ENCODE measurements around the gene COQ9.
"Not testable (repeated sequence)": the region's sequence is repeated elsewhere in the genome, so short reads cannot be mapped to it uniquely, and the experiment has no call there.

Gene COQ9

DNA sequence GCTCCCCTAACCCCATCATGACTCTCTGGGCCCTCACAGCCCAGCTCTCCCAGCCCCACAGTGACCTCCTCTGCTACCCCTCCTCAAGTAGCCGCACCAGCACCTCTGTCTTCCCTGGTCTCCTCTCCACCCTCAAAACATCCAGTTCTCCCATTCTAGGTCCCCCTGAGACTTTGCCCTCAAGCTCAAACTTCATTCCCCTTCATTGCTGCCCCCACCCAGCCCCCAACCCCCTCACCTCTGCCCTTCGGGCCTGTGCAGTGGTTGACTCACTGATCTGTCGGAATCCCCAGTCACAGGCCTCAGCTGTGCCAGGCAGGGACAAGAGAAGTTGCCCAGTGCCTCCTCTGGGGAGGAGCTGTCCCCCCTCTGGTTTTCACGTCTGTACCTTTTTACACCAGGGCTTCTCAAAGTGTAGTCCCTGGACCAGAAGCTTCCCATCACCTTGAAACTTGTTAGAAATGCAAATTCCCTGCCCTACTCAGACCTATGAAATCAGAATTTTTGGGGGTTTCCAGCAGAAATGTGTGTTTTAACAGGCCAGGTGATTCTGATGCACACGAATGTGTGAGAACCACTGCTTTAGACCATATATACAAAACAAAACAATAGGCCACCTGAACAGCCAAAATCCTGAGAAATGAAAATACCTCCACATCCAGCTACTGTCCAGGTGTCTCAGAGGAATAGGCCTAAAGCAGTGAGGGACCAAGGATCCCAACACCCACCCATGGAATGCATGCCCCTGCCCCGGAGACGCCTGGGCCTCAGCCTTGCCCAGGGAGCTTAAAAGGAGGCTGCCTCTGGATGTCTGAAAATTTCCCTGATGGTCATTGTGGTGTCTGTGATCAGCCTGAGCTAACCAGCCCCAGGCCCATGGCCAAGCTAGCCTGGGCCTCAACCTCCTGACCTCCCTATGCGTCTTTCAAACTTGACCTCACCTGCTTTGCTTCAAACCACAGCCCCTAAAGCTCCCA lies 39.9 kb downstream of the COQ9 start:
- Histone ChIP-seq H3K36me3 (ENCODE audit: control insufficient read depth, insufficient read depth, low read length) (no peaks in the 10 kb centered on the region), H3K27ac (ENCODE audit: low read depth, low read length) (no peak overlapping the region), H3K9me3 (ENCODE audit: control insufficient read depth, insufficient read depth, low read length) (no peaks in the 10 kb centered on the region), H3K27me3 (ENCODE audit: control insufficient read depth, insufficient read depth, low read length) (peaks cover 13% of the 10 kb centered on the region), H3K4me1 (ENCODE audit: control insufficient read depth, insufficient read depth, low read length) (0 out of 2 replicates have a peak, but pooled peaks cover 3% of the 10 kb centered on the region), H3K4me3 (ENCODE audit: low read depth, low read length) (peak overlapping the region; percentile 46; the same call in 1 of the 2 replicates), H3K9ac (ENCODE audit: low read depth, low read length) (no peak overlapping the region)

DNA sequence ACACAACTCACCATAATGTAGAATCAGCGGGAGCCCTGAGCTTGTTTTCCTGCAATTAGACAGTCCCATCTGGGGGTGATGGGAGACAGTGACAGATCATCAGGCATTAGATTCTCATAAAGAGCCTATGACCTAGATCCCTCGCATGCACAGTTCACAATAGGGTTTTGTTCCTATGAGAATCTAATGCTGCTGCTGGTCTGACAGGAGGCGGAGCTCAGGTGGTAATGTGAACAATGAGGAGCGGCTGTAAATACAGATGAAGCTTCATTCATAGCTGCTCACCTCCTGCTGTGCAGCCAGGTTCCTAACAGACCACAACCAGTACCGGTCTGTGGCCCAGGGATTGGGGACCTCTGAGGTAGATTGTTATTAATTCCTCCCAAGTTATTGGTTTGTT lies 42.0 kb downstream of the COQ9 start:
- Histone ChIP-seq H3K36me3 (ENCODE audit: control insufficient read depth, insufficient read depth, low read length) (no peaks in the 10 kb centered on the region), H3K4me3 (ENCODE audit: low read depth, low read length) (no peak overlapping the region), H3K4me1 (ENCODE audit: control insufficient read depth, insufficient read depth, low read length) (0 out of 2 replicates have a peak, but pooled peaks cover 3% of the 10 kb centered on the region), H3K27me3 (ENCODE audit: control insufficient read depth, insufficient read depth, low read length) (peaks cover 13% of the 10 kb centered on the region), H3K9me3 (ENCODE audit: control insufficient read depth, insufficient read depth, low read length) (no peaks in the 10 kb centered on the region), H3K27ac (ENCODE audit: low read depth, low read length) (no peak overlapping the region), H3K9ac (ENCODE audit: low read depth, low read length) (no peak overlapping the region)

DNA sequence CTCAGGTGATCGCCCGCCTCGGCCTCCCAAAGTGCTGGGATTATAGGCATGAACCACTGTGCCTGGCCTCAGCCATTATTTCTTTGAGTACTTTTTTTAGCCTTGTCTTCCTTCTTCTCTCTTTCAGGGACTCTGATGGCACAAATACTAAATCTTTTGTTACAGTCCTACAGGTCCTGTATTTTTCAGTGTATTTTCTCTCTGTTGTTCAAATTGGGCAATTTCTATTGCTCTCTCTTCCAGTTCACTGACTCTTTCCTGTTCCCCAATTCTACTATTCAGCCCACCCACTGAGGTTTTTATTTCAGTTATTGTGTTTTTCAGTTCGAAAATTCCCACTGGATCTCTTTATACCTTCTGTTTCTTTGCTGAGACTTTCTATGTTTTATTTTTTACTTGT lies 46.5 kb downstream of the COQ9 start:
- Histone ChIP-seq H3K4me1 (ENCODE audit: control insufficient read depth, insufficient read depth, low read length) (no peaks in the 10 kb centered on the region), H3K36me3 (ENCODE audit: control insufficient read depth, insufficient read depth, low read length) (no peaks in the 10 kb centered on the region), H3K9me3 (ENCODE audit: control insufficient read depth, insufficient read depth, low read length) (no peaks in the 10 kb centered on the region), H3K27ac (ENCODE audit: low read depth, low read length) (no peak overlapping the region), H3K27me3 (ENCODE audit: control insufficient read depth, insufficient read depth, low read length) (no peaks in the 10 kb centered on the region), H3K4me3 (ENCODE audit: low read depth, low read length) (no peak overlapping the region), H3K9ac (ENCODE audit: low read depth, low read length) (no peak overlapping the region)

DNA sequence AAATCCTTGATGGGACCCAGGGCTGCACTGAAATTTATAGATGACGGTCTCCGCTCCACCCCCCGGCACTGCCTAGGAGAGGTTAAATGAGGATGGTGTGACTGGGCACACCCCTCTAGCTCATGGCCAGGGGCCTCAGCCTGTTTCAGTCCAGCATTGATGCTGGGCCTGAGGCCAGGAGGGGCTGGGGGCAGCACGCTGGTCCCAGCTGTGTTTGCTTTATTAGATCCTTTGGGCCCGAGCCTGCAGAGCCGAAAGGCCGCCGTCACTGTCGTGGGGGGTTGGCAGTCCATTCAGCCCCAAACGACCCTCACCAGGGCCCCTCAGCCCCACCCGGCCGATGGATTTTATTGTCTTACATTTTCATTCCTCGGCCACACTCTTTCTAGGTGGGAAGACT lies 49.8 kb downstream of the COQ9 start:
- no peaks in the 10 kb centered on the region for H3K27me3 ChIP-seq (ENCODE audit: control insufficient read depth, insufficient read depth, low read length)
- no peaks in the 10 kb centered on the region for H3K4me1 ChIP-seq (ENCODE audit: control insufficient read depth, insufficient read depth, low read length)
- H3K4me3 ChIP-seq (ENCODE audit: low read depth, low read length) = no peak overlapping the region
- no peak overlapping the region for H3K9ac ChIP-seq (ENCODE audit: low read depth, low read length)
- H3K27ac ChIP-seq (ENCODE audit: low read depth, low read length) = no peak overlapping the region
- no peaks in the 10 kb centered on the region for H3K36me3 ChIP-seq (ENCODE audit: control insufficient read depth, insufficient read depth, low read length)
- H3K9me3 ChIP-seq (ENCODE audit: control insufficient read depth, insufficient read depth, low read length) = no peaks in the 10 kb centered on the region

DNA sequence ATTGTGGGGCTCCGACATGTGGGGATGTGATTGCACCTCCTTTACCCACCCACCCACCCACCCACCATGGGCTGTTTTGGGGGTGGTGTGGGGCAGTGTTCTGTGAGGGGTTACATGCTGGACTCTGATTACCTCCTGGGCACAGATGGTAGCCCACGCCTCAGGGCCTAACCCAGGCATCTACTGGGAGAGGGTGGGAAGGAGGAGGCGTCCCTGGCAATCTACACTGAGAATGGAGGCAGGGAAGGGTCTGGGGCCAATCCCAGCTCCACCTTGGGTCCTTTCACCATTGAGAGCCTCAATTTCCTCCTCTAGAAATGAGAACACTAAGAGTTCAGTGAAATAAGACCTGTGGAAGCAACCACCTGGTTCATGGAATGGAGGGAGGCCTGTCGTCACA lies 50.8 kb downstream of the COQ9 start:
- Histone ChIP-seq H3K9me3 (ENCODE audit: control insufficient read depth, insufficient read depth, low read length) (no peaks in the 10 kb centered on the region), H3K9ac (ENCODE audit: low read depth, low read length) (no peak overlapping the region), H3K4me1 (ENCODE audit: control insufficient read depth, insufficient read depth, low read length) (no peaks in the 10 kb centered on the region), H3K27ac (ENCODE audit: low read depth, low read length) (no peak overlapping the region), H3K27me3 (ENCODE audit: control insufficient read depth, insufficient read depth, low read length) (no peaks in the 10 kb centered on the region), H3K4me3 (ENCODE audit: low read depth, low read length) (no peak overlapping the region), H3K36me3 (ENCODE audit: control insufficient read depth, insufficient read depth, low read length) (no peaks in the 10 kb centered on the region)

DNA sequence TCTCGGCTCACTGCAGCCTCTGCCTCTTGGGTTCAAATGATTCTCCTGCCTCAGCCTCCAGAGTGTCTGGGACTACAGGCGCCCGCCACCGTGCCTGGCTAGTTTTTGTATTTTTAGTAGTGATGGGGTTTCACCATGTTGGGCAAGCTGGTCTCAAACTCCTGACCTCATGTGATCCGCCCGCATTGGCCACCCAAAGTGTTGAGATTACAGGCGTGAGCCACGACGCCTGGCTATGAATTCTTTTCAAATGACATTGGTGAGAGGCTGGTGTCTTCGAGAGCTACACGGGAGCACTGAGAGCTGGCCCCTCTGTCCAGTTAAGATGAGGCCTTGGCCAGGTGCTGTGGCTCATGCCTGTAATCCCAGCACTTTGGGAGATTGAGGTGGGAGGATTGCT lies 52.7 kb downstream of the COQ9 start:
- H3K9me3 ChIP-seq (ENCODE audit: control insufficient read depth, insufficient read depth, low read length); H3K27ac ChIP-seq (ENCODE audit: low read depth, low read length); H3K4me1 ChIP-seq (ENCODE audit: control insufficient read depth, insufficient read depth, low read length); H3K27me3 ChIP-seq (ENCODE audit: control insufficient read depth, insufficient read depth, low read length); H3K36me3 ChIP-seq (ENCODE audit: control insufficient read depth, insufficient read depth, low read length); H3K4me3 ChIP-seq (ENCODE audit: low read depth, low read length); H3K9ac ChIP-seq (ENCODE audit: low read depth, low read length): not testable (repeated sequence)

DNA sequence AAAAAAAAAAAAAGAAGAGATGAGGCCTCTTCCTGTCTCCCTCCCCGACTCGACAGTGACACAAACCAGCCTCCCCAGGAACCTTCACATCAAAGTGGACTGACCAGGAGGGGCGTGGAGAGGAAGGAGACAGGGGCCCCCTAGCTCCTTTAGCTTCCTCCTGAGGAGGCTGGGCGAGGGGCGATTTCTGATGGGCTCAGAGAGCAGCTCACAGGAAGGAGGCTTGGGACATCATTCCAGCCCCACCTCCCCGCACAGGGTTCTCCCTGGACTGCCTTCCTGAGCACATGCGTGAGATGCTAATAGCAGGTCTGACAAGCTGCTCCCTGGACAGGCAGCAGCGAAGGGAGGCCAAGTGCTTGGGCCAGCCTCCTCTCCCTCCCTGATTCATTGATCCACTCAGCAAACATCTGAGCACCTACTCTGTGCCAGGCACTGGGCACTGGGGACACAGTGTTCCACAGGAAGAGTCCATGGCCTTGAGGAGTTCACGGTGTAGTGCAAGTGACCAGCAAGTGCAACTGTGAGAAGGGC lies 53.4 kb downstream of the COQ9 start:
- H3K36me3 ChIP-seq (ENCODE audit: control insufficient read depth, insufficient read depth, low read length) = no peaks in the 10 kb centered on the region
- no peak overlapping the region for H3K27ac ChIP-seq (ENCODE audit: low read depth, low read length)
- H3K9me3 ChIP-seq (ENCODE audit: control insufficient read depth, insufficient read depth, low read length) = no peaks in the 10 kb centered on the region
- H3K9ac ChIP-seq (ENCODE audit: low read depth, low read length) = no peak overlapping the region
- H3K4me3 ChIP-seq (ENCODE audit: low read depth, low read length) = no peak overlapping the region
- no peaks in the 10 kb centered on the region for H3K4me1 ChIP-seq (ENCODE audit: control insufficient read depth, insufficient read depth, low read length)
- H3K27me3 ChIP-seq (ENCODE audit: control insufficient read depth, insufficient read depth, low read length) = no peaks in the 10 kb centered on the region

DNA sequence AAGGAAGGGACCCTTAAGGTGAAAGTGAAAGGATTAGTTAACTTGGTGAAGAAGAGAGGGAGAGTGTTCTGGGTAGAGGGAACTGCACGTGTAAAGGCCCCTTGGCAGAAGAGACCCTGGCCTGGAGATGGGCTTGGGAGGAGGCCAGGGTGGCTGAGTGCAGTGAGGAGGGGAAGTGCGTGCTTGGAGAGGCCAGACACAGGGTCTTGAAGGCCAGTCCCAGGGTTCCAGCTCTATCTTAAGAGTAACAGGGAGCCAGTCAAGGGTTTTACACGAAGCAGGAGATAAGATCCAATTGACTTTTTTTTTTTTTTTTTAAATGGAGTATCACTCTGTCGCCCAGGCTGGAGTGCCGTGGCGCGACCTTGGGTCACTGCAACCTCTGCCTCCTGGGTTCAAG lies 54.2 kb downstream of the COQ9 start:
- Histone ChIP-seq H3K36me3 (ENCODE audit: control insufficient read depth, insufficient read depth, low read length) (no peaks in the 10 kb centered on the region), H3K4me1 (ENCODE audit: control insufficient read depth, insufficient read depth, low read length) (no peaks in the 10 kb centered on the region), H3K4me3 (ENCODE audit: low read depth, low read length) (no peak overlapping the region), H3K27ac (ENCODE audit: low read depth, low read length) (no peak overlapping the region), H3K27me3 (ENCODE audit: control insufficient read depth, insufficient read depth, low read length) (no peaks in the 10 kb centered on the region), H3K9me3 (ENCODE audit: control insufficient read depth, insufficient read depth, low read length) (no peaks in the 10 kb centered on the region), H3K9ac (ENCODE audit: low read depth, low read length) (no peak overlapping the region)

DNA sequence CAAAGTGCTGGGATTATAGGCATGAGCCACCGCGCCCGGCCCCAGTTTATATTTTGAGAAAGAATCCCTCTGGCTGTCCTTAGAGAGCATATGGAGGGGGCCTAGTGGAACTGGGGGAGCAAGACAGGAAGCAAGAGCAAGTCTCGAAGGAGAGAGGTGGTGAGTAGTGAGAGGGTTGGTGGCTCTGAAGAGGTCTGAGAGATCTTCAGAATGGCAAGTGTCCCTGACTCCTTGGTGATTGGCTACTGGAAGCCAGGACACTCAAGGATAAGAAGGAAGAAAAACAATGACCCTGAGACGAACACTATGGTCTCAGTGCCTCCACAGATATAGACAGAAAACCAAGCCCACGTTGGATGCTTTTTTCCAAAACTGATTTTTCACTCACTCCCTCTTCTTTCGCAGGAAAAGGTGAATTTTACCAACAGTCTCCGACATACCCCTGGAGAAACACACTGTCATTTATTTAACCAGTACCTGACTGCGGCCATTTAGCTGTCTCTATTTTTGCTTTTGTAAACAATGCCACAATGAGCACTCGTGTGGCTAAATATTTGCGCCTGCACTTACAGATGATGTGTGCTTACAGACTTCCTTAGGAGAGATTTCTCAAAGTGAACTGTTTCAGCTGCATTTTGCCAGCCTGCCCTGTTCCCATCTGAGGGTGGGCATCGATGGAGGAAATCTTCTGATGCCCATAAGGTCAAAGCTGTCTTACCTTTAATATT lies 54.9 kb downstream of the COQ9 start:
- Histone ChIP-seq H3K36me3 (ENCODE audit: control insufficient read depth, insufficient read depth, low read length) (no peaks in the 10 kb centered on the region), H3K9ac (ENCODE audit: low read depth, low read length) (no peak overlapping the region), H3K4me3 (ENCODE audit: low read depth, low read length) (no peak overlapping the region), H3K27me3 (ENCODE audit: control insufficient read depth, insufficient read depth, low read length) (no peaks in the 10 kb centered on the region), H3K27ac (ENCODE audit: low read depth, low read length) (no peak overlapping the region), H3K4me1 (ENCODE audit: control insufficient read depth, insufficient read depth, low read length) (peaks cover 3% of the 10 kb centered on the region), H3K9me3 (ENCODE audit: control insufficient read depth, insufficient read depth, low read length) (no peaks in the 10 kb centered on the region)

DNA sequence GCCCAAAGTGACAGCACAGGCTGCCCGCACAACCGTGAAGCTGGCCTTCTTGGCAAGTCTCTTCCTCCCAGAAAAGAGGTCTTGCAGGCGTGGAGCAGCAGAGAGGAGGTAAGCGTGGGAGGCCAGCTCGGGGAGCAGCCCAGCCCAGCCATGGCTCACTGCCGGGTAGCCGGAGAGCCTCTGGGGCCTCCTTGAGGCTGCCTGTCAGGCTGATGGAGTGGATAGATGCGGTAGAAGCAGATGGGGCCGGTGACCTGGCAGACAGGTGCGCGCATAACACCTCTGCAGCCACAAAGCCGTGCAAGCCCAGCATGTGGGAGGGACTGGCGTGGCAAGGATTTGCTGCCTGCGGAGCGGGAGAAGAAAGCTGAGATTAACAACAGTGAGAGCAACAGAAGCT lies 56.1 kb downstream of the COQ9 start:
- Histone ChIP-seq H3K9me3 (ENCODE audit: control insufficient read depth, insufficient read depth, low read length) (no peaks in the 10 kb centered on the region), H3K27ac (ENCODE audit: low read depth, low read length) (no peak overlapping the region), H3K4me3 (ENCODE audit: low read depth, low read length) (no peak overlapping the region), H3K27me3 (ENCODE audit: control insufficient read depth, insufficient read depth, low read length) (no peaks in the 10 kb centered on the region), H3K4me1 (ENCODE audit: control insufficient read depth, insufficient read depth, low read length) (peaks cover 10% of the 10 kb centered on the region), H3K36me3 (ENCODE audit: control insufficient read depth, insufficient read depth, low read length) (no peaks in the 10 kb centered on the region), H3K9ac (ENCODE audit: low read depth, low read length) (no peak overlapping the region)

DNA sequence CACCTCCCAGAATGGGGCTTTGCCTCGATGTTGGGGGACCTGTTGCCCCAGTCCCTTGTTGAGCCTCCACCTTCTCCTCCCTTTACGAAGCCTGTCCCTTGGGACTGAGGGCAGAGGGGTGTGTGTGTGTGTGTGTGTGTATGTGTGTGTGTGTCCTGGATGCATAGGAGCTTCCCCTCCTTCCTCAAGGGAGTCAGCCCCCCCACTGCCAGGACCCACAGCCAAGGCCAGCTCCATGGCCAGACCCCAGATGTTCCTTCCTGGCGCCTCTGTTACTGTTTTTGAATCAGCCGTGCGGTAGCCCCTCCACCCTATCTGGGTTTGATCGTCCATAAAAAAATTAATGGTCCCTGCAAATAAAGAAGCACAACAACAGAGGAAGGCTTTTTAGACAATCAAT lies 56.7 kb downstream of the COQ9 start:
- no peak overlapping the region for H3K4me3 ChIP-seq (ENCODE audit: low read depth, low read length)
- no peak overlapping the region for H3K27ac ChIP-seq (ENCODE audit: low read depth, low read length)
- H3K9me3 ChIP-seq (ENCODE audit: control insufficient read depth, insufficient read depth, low read length) = no peaks in the 10 kb centered on the region
- no peak overlapping the region for H3K9ac ChIP-seq (ENCODE audit: low read depth, low read length)
- H3K36me3 ChIP-seq (ENCODE audit: control insufficient read depth, insufficient read depth, low read length) = no peaks in the 10 kb centered on the region
- H3K27me3 ChIP-seq (ENCODE audit: control insufficient read depth, insufficient read depth, low read length) = no peaks in the 10 kb centered on the region
- H3K4me1 ChIP-seq (ENCODE audit: control insufficient read depth, insufficient read depth, low read length) = peaks cover 10% of the 10 kb centered on the region
